ENCODE data around the gene ONECUT2.

The ONECUT2 gene

DNA sequence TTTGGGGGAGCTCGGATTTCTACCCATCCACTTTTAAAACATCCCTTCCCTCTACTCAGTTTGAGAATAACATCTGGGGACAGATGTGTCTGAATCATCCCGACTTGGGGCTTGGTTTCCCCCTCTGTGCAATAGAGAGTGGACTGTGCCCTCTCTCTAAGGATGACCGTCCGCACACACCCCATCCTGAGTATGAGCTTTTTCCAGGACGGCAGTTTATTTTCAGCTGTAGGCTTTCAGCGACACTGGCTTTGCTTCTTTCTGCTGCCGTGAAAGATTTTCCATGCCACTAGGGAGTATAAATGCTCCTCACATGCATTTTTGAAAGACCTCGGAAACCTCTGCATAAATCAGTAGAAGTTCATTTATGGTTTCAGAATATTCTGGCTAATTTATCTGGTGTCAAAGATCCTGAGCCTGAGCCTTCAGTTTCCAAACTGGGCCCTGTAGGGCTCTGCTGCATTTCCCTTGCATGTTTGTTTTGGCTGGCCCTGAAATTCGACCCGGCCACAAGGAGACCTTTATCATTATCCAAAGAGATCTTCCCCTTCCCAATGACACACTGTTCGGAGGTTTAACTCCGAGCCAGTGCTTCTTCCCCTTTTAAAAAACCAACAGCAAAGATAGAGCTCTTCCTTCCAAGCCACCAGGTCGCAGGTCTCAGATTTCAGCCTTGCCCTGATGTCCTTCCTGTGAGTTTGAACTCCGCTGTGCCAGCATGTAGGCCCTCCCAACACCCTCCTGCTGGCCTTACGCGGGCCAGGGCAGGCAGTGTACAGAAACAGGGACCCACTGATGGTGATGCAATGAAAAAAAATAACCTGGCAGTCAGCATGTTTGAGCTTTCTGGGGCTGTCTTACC, 98.1 kb downstream of the ONECUT2 start:
- DNase-seq, result no peak

- no peak for DNase-seq
These were observed 98.8 kb downstream of the ONECUT2 start for GRCh38 chr18:57533868-57534510.

DNA sequence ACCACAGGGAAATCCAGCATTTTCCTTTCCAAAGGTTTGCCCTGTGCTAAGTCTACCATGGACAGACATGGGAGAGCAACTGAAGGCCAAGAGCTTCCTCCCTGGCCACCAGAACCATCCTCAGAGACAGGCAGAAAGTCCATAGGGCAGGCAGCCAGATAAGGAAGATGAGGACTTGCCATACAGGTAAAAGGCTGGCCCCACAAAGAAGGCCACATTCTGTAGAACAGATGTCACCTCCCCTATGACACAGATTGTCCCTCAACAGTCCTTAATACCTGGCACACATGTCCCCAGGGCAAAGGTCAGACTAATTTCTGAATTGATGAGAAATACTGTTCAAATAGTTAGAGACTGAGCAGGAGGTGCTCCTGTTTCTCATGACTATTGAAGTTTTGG, 99.3 kb downstream of the ONECUT2 start:
- DNase-seq, result no peak

GRCh38 chr18:57538614-57539013, 103.4 kb downstream of the ONECUT2 start:
- no peak for DNase-seq

GRCh38 chr18:57539702-57540101, 104.5 kb downstream of the ONECUT2 start:
- DNase-seq, result no peak
